Type B pancreatic cell (in vitro differentiated cells): ENCODE data around the gene PRPS1L1. TPM values are rescaled to one million over a fixed set of nuclear protein-coding genes. Genes with fewer than 3 reads are reported as not detected.

ENCODE experiments used
- DNase-seq: peaks from one replicate; pipeline ENCODE4 v3.0.0; 2021; ENCODE audit warnings: mixed read lengths; ENCODE audit not compliant: unreplicated experiment; ENCODE audit errors: extremely low spot score
- H3K27ac Mint-ChIP-seq: 2 replicates; pipeline ENCODE4 v1.8.0; 2021; ENCODE audit warnings: mild to moderate bottlenecking, mixed read lengths
- H3K27me3 Mint-ChIP-seq: 2 replicates; pipeline ENCODE4 v1.8.0; 2021; ENCODE audit warnings: mixed read lengths
- H3K36me3 Mint-ChIP-seq: 2 replicates; pipeline ENCODE4 v1.8.0; 2021; ENCODE audit warnings: mixed read lengths
- H3K4me1 Mint-ChIP-seq: one replicate; pipeline ENCODE4 v1.8.0; 2021; ENCODE audit warnings: mixed read lengths; ENCODE audit not compliant: unreplicated experiment
- H3K4me3 Mint-ChIP-seq: 2 replicates; pipeline ENCODE4 v1.8.0; 2021; ENCODE audit warnings: mild to moderate bottlenecking, mixed read lengths
- H3K9me3 Mint-ChIP-seq: 2 replicates; pipeline ENCODE4 v1.8.0; 2021; ENCODE audit warnings: mixed read lengths
- CTCF ChIP-seq: fragments of 200-600 bp; sonication (generic); conservative IDR thresholded peaks from 2 replicates; pipeline ENCODE4 v1.5.0; 2021; ENCODE audit warnings: antibody characterized with exemption, mild to moderate bottlenecking
- total RNA-seq: library from RNA; stranded (reverse); gene quantifications from 2 replicates; pipeline ENCODE4 v1.2.1, GENCODE V29; 2021; ENCODE audit warnings: low replicate concordance

PRPS1L1 gene
- total RNA-seq, 1 donor from 2014 or later: not detected

GRCh38 chr7:17976952-17977351, 50.7 kb downstream of the PRPS1L1 start:
- no peak for TF ChIP-seq CTCF
- Mint-ChIP-seq H3K9me3 (peaks cover 5% of the 10 kb centered on the region), H3K4me3 (no peak overlapping the region), H3K4me1 (no peaks in the 10 kb centered on the region), H3K27ac (no peak overlapping the region), H3K36me3 (no peaks in the 10 kb centered on the region), H3K27me3 (no peaks in the 10 kb centered on the region)
- DNase-seq: no peak

Other genes with a start within 250 kb of the PRPS1L1 start
- gene SNX13, start 87.4 kb downstream of the PRPS1L1 start, total RNA-seq: 48.9 and 49.8 TPM in 2 replicates